Neural progenitor cell (in vitro differentiated cells): ENCODE data around the gene ZNF862. TPM values are rescaled to one million over a fixed set of nuclear protein-coding genes. Genes with fewer than 3 reads are reported as not detected.

Source experiments
- DNase-seq: peaks from one replicate; pipeline ENCODE4 v3.0.0-alpha.2; 2016; ENCODE audit warnings: low spot score
- H2AFZ ChIP-seq: fragments of 200-600 bp; sonication (generic); replicated peaks from 2 replicates; pipeline ENCODE4 v1.6.1; 2016; ENCODE audit warnings: antibody characterized with exemption
- H3F3A ChIP-seq: fragments of 200-600 bp; sonication (generic); 2 replicates; pipeline ENCODE4 v1.6.1; 2016; ENCODE audit warnings: antibody characterized with exemption, low read depth
- H3K27ac ChIP-seq: fragments of 200-600 bp; sonication (generic); 2 replicates; pipeline ENCODE4 v1.5.1; 2016; ENCODE audit warnings: mild to moderate bottlenecking
- H3K27me3 ChIP-seq: fragments of 200-600 bp; sonication (generic); 2 replicates; pipeline ENCODE4 v1.6.1; 2016; ENCODE audit warnings: mild to moderate bottlenecking, moderate library complexity
- H3K36me3 ChIP-seq: fragments of 200-600 bp; sonication (generic); 2 replicates; pipeline ENCODE4 v1.5.1; 2016
- H3K4me1 ChIP-seq: fragments of 200-600 bp; sonication (generic); 2 replicates; pipeline ENCODE4 v1.6.1; 2016; ENCODE audit warnings: mixed run types
- H3K4me2 ChIP-seq: fragments of 200-600 bp; sonication (generic); 2 replicates; pipeline ENCODE4 v1.6.1; 2016
- H3K4me3 ChIP-seq: fragments of 200-600 bp; sonication (generic); 2 replicates; pipeline ENCODE4 v1.5.1; 2016
- H3K79me2 ChIP-seq: fragments of 200-600 bp; sonication (generic); 2 replicates; pipeline ENCODE4 v1.6.1; 2016; ENCODE audit warnings: low read depth
- H3K9ac ChIP-seq: fragments of 200-600 bp; sonication (generic); 2 replicates; pipeline ENCODE4 v1.6.1; 2016
- H3K9me3 ChIP-seq: fragments of 200-600 bp; sonication (generic); 2 replicates; pipeline ENCODE4 v1.5.1; 2016; ENCODE audit warnings: low read depth
- H4K20me1 ChIP-seq: fragments of 200-600 bp; sonication (generic); 2 replicates; pipeline ENCODE4 v1.6.1; 2016; ENCODE audit warnings: low read depth
- H3K27ac Mint-ChIP-seq: 3 replicates; pipeline ENCODE4 v1.8.0; 2021; ENCODE audit warnings: mixed read lengths
- H3K27me3 Mint-ChIP-seq: 2 replicates; pipeline ENCODE4 v1.8.0; 2022; ENCODE audit warnings: low read depth, mild to moderate bottlenecking, inconsistent platforms, moderate library complexity, mixed read lengths; ENCODE audit not compliant: insufficient read depth
- H3K36me3 Mint-ChIP-seq: 3 replicates; pipeline ENCODE4 v1.8.0; 2021; ENCODE audit warnings: mixed read lengths
- H3K4me1 Mint-ChIP-seq: 3 replicates; pipeline ENCODE4 v1.8.0; 2021; ENCODE audit warnings: mixed read lengths
- H3K4me3 Mint-ChIP-seq: 3 replicates; pipeline ENCODE4 v1.8.0; 2021; ENCODE audit warnings: mild to moderate bottlenecking, moderate library complexity, mixed read lengths
- H3K9me3 Mint-ChIP-seq: 3 replicates; pipeline ENCODE4 v1.8.0; 2020; ENCODE audit warnings: mixed read lengths
- EZH2 ChIP-seq: fragments of 200-600 bp; sonication (generic); IDR thresholded peaks from 2 replicates; pipeline ENCODE4 v1.6.1; 2017; ENCODE audit warnings: antibody characterized with exemption, mild to moderate bottlenecking, moderate library complexity
- EZH2phosphoT487 ChIP-seq: fragments of 200-600 bp; sonication (generic); IDR thresholded peaks from 2 replicates; pipeline ENCODE4 v1.6.1; 2017; ENCODE audit warnings: antibody characterized with exemption
- total RNA-seq: library from RNA; depleted of rRNA; stranded (reverse); fragments of >200 nt; gene quantifications from 2 replicates; pipeline ENCODE4 v1.2.3, GENCODE V29; 2015; ENCODE audit warnings: low replicate concordance
- TF ChIP-seq, protein P1 (sequence below): fragments of 200-600 bp; sonication (generic); IDR thresholded peaks from 2 replicates; pipeline ENCODE4 v1.5.1; 2017; ENCODE audit warnings: antibody characterized with exemption, mild to moderate bottlenecking

The ZNF862 gene
- total RNA-seq, 1 donor from 2014 or later: 5.9 TPM

DNA sequence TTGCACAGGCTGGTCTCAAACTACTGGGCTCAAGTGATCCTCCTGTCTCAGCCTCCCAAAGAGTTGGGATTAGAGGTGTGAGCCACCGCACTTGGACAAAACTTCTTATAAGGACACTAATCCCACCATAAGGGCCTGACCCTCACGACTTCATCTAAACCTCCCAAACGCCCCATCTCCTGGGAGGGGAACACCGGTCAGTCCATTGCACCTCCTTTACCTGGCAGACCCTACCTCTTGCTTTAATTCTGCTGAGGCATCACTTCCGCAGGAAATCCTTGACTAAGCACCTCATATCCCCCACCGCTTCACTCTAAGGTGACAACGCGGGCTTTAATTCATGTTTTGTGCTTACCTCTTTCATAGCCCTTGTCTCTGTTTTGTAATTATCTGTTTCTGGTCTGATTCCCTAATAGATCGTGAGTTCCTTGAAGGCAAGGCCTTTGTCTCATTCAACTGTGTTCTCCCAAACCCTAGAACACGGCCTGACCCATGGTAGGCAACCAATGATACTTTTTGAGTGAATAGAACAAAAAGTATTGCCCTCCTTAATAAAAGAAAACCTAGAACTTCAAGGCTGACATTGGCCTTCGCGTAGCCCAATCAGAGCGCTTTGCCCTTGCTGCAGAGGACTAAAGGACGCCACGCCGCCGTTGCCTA lies 481 bp upstream of the ZNF862 start:
- Mint-ChIP-seq H3K4me1 (peaks cover 16% of the 10 kb centered on the region), H3K36me3 (no peaks in the 10 kb centered on the region), H3K4me3 (peak overlapping the region; percentile 90), H3K27ac (peak overlapping the region; percentile 2), H3K27me3 (peaks cover 16% of the 10 kb centered on the region), H3K9me3 (no peaks in the 10 kb centered on the region)
- Histone ChIP-seq H3K27me3 (peaks cover 67% of the 10 kb centered on the region), H3K79me2 (no peaks in the 10 kb centered on the region), H4K20me1 (peaks cover 13% of the 10 kb centered on the region), H2AFZ (no peak overlapping the region), H3K4me1 (no peaks in the 10 kb centered on the region), H3K4me2 (no peak overlapping the region), H3K9me3 (no peaks in the 10 kb centered on the region), H3K9ac (no peak overlapping the region), H3K27ac (no peak overlapping the region), H3K36me3 (no peaks in the 10 kb centered on the region), H3K4me3 (no peak overlapping the region), H3F3A (peaks cover 10% of the 10 kb centered on the region)
- TF ChIP-seq, protein P1, sequence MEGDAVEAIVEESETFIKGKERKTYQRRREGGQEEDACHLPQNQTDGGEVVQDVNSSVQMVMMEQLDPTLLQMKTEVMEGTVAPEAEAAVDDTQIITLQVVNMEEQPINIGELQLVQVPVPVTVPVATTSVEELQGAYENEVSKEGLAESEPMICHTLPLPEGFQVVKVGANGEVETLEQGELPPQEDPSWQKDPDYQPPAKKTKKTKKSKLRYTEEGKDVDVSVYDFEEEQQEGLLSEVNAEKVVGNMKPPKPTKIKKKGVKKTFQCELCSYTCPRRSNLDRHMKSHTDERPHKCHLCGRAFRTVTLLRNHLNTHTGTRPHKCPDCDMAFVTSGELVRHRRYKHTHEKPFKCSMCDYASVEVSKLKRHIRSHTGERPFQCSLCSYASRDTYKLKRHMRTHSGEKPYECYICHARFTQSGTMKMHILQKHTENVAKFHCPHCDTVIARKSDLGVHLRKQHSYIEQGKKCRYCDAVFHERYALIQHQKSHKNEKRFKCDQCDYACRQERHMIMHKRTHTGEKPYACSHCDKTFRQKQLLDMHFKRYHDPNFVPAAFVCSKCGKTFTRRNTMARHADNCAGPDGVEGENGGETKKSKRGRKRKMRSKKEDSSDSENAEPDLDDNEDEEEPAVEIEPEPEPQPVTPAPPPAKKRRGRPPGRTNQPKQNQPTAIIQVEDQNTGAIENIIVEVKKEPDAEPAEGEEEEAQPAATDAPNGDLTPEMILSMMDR: no peak
- no peak for TF ChIP-seq EZH2
- TF ChIP-seq EZH2phosphoT487: no peak
- no peak for DNase-seq

DNA sequence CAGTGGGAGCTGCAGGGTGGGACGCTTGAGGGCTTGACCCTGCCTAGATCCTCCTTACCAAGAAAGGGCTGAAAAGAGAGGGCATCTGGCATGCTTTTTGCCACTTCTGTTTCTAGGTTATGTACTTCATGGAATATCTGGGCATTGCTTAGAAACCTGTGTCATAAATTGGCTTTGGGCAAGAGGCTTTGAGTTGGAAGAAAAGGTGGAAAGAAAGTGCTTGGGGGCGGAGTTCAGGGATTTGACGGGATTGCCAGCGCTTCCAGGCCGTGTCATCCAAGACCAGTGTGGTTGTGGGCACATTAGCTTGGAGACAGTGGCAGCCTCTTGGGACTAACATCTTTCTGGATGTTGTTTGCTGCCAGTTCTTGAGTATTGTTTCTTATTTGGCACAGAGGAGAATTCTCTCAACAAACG lies 825 bp downstream of the ZNF862 start:
- H3K79me2 ChIP-seq: no peaks in the 10 kb centered on the region
- Mint-ChIP-seq H3K36me3 (no peaks in the 10 kb centered on the region), H3K27me3 (peaks cover 13% of the 10 kb centered on the region)

DNA sequence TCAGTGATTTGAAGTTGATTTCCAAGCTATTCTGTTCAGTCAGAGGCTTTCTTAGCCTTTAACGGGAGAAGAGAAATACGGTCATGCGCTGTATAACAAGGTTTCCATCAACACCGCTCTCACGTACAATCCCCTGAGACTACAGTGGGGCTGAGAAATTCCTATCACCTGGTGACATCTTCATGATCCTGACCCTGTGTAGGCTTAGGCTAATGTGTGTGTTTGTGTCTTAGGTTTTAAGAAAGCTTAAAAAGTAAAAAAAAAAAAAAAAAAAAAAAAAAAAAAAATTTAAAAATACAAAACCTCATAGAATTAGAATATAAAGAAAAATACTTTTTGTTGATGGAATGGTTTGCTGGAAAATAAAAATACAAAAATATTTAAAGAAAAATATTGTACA lies 1.8 kb downstream of the ZNF862 start:
- Mint-ChIP-seq H3K27ac (no peak overlapping the region), H3K4me1 (peaks cover 16% of the 10 kb centered on the region), H3K4me3 (peak overlapping the region; percentile 89), H3K9me3 (no peaks in the 10 kb centered on the region), H3K27me3 (peaks cover 4% of the 10 kb centered on the region), H3K36me3 (no peaks in the 10 kb centered on the region)
- Histone ChIP-seq H3K4me1 (no peaks in the 10 kb centered on the region), H3K4me2 (no peak overlapping the region), H3K79me2 (no peaks in the 10 kb centered on the region), H3K27me3 (peaks cover 64% of the 10 kb centered on the region), H3K27ac (no peak overlapping the region), H3K4me3 (no peak overlapping the region), H3K9me3 (no peaks in the 10 kb centered on the region), H2AFZ (no peak overlapping the region), H3K9ac (no peak overlapping the region), H4K20me1 (peaks cover 13% of the 10 kb centered on the region), H3K36me3 (no peaks in the 10 kb centered on the region), H3F3A (peaks cover 10% of the 10 kb centered on the region)
- TF ChIP-seq EZH2 (no peak), EZH2phosphoT487 (no peak)
- TF ChIP-seq, protein P1: no peak
- DNase-seq: no peak

More for the DNA sequence above, 825 bp downstream of the ZNF862 start:
- H3K9me3 ChIP-seq: no peaks in the 10 kb centered on the region
- Mint-ChIP-seq H3K27ac (peak overlapping the region; percentile 5), H3K9me3 (no peaks in the 10 kb centered on the region), H3K4me1 (peaks cover 16% of the 10 kb centered on the region), H3K4me3 (peak overlapping the region; percentile 89)
- DNase-seq: peak; percentile 34
- peak overlapping the region; percentile 87 for H3K4me2 ChIP-seq
- H3F3A ChIP-seq: peaks cover 10% of the 10 kb centered on the region
- H3K27me3 ChIP-seq: peaks cover 73% of the 10 kb centered on the region
- H3K4me1 ChIP-seq: no peaks in the 10 kb centered on the region
- H3K4me3 ChIP-seq: peak overlapping the region; percentile 91
- H3K9ac ChIP-seq: peak overlapping the region; percentile 21
- H4K20me1 ChIP-seq: peaks cover 13% of the 10 kb centered on the region
- no peak overlapping the region for H3K27ac ChIP-seq
- peak; percentile 28 for TF ChIP-seq EZH2
- TF ChIP-seq EZH2phosphoT487: peak; percentile 27
- TF ChIP-seq, protein P1: no peak
- peak overlapping the region; percentile 88 for H2AFZ ChIP-seq
- H3K36me3 ChIP-seq: no peaks in the 10 kb centered on the region
